Stimulated activated CD8-positive, alpha-beta memory T cell treated with anti-CD3 and anti-CD28 coated beads, Interleukin-4, amount 100 ng/mL, for 24 hours (primary cell): ENCODE measurements around the gene UMAD1.

Source experiments
- DNase-seq: peaks from one replicate; pipeline ENCODE4 v3.0.0-alpha.2; 2020; ENCODE audit warnings: low read depth

The UMAD1 gene

GRCh38 chr7:7883394-7883793, 242.8 kb downstream of the UMAD1 start:
- no peak for DNase-seq

- no peak for DNase-seq
Observed at GRCh38 chr7:7884855-7885254, 244.3 kb downstream of the UMAD1 start.

- DNase-seq = no peak
Observed at GRCh38 chr7:7889791-7890568, 249.4 kb downstream of the UMAD1 start.

- no peak for DNase-seq
Observed at GRCh38 chr7:7895004-7895650, 254.6 kb downstream of the UMAD1 start.

DNA sequence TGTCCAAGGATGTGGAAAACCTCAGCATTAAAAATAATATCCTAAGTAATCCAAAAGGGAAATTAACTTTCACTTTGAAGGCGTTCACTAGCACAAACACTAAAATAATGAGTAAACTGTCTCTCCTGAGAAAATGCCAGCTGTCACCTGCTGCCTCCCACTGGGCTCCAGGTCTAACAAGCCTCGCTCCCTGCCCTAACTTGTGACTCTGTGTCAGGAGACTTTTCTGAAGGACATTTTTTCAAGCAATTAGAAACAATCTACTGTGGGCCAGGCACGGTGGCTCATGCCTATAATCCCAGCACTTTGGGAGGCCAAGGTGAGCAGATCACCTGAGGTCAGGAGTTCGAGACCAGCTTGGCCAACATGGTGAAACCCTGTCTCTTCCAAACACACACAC, 255.2 kb downstream of the UMAD1 start:
- no peak for DNase-seq

GRCh38 chr7:7897509-7897908, 257.0 kb downstream of the UMAD1 start:
- no peak for DNase-seq

GRCh38 chr7:7897949-7898515, 257.5 kb downstream of the UMAD1 start:
- no peak for DNase-seq

GRCh38 chr7:7902845-7903244, 262.3 kb downstream of the UMAD1 start:
- DNase-seq = no peak

GRCh38 chr7:7907306-7907705, 266.8 kb downstream of the UMAD1 start:
- DNase-seq = no peak

- DNase-seq = no peak
Observed at GRCh38 chr7:7908622-7909145, 268.1 kb downstream of the UMAD1 start.

DNA sequence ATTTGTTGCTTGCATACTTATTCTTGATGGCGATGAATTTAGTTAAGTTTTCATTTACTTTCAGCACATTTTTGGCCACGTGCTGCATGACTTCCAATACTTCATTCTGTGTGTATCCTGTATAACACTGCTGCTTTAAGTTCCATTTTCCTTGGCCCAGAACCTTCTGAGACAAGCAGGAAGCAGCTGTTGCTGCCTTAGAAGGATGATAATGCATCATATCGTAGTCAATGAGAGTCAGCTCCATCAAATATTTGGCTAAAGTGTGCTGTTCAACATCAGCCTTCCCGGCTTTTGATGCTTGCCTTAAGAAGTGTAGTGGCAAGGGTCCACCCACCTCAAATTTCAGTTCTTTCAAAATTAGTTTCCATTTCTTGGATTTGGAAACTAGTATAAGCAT, 268.8 kb downstream of the UMAD1 start:
- no peak for DNase-seq

DNA sequence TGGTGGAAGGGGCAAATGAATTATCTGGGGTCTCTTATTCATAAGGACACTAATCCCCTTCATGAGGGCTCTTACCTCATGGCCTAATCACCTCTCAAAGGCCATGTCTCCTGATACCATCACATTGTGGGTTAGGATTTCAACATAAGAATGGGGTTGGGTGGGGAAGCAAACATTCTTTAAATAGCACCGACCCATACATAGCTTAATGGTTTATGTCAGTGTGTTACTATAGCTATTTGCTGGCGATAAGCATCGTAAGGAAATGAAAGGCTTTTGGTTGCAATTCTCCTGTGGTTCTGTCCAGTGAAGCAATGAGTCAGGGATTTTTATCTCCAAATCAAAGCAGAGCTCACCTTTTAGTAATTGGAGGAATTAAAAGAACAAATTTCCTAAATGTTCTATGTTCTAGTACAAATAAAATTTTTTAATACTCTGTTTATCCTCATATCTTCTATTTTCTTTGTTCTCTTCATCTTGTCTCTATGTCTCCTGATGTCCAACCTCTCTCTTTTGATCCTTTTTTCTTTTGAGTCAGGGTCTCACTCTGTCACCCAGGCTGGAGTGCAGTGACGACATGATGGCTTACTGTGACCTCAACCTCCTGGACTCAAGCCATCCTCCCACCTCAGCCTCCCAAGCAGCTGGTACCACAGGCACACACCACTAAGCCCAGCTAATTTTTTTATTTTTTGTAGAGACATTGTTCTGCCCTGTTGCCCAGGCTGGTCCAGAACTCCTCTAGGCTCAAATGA, 271.0 kb downstream of the UMAD1 start:
- DNase-seq = no peak

DNA sequence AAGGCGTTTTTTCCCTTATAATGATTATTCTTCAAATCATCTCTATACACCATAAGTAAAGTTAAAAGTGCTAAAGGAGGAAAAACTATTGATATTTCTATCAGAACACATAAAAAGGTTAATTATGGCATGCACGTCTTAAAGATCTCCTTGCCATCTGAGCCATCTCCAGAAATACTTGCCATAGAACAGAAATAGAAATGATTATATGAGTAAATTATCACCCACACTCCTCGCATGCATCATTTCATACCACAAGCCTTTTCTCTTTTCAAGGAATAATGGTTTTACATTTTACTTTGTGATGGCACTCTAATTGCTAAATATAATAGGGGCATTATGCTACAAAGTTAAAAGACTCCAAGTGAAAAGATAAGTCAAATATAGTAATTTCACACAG, 272.4 kb downstream of the UMAD1 start:
- no peak for DNase-seq

GRCh38 chr7:7913504-7913903, 273.0 kb downstream of the UMAD1 start:
- DNase-seq = no peak

- DNase-seq = no peak
Observed at GRCh38 chr7:7914547-7914946, 274.0 kb downstream of the UMAD1 start.

DNA sequence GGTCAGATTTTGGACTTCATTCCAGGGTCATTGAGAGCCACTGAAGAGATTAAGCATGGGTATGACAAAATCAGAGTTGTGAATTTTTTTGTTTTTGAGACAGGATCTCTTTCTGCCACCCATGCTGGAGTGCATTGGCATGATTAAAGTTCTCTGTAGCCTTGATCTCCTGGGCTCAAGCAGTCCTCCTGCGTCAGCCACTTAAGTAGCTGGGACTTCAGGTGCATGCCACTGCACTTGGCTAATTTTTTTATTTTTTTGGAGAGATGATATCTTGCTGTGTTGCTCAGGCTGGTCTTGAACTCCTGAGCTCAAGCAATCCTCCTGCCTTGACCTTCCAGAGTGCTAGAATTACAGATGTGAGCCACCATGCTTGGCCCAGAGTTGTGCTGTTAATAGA, 275.5 kb downstream of the UMAD1 start:
- no peak for DNase-seq

- DNase-seq = no peak
Observed at GRCh38 chr7:7917593-7917992, 277.0 kb downstream of the UMAD1 start.

- DNase-seq = no peak
Observed at GRCh38 chr7:7918736-7919448, 278.3 kb downstream of the UMAD1 start.

DNA sequence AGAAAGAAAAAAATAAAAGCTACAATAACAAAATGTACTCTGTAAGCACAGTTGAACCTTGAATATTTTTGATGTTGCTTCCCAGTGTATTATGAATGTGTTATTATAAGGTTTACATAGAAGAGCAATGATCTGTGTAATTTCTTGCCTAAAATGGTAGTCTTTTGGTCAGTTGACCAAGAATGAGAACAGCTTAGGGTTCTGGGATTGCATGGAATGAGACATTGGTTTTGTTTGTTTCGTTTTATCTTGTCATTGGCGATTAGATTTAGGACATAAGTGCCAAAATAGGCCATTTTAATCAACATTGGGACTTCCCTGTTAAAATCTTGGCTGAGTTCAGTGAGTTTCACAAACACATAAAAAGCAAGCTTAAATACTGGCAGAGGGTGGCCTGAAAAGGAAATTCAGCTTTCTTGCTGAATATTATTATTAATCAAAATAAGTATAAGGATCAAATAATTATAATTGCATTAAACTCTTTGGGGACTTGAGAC, 278.9 kb downstream of the UMAD1 start:
- DNase-seq = no peak

DNA sequence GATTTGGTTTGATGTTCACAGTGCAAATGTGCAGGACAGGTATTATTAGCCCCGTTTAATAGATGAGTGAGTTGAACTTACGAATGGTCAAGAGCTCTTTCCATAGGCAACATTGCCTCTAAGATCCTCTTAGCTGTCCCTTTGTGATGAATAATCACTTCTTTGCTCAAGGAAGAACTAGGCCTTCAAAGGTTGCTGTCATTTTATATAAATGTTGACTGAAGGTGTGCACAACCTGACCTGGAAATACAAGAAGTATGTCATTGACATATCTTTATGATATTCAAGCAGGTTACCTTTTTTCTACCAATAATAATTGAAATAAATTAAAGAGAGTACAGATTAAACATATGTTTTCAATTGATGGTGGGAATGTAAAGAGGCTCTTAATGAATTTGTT, 279.5 kb downstream of the UMAD1 start:
- no peak for DNase-seq

GRCh38 chr7:7920481-7920880, 279.9 kb downstream of the UMAD1 start:
- DNase-seq = no peak

GRCh38 chr7:7921830-7922229, 281.3 kb downstream of the UMAD1 start:
- no peak for DNase-seq
